Nucleus accumbens (tissue), 56 donors: ENCODE measurements around the gene KDM2B.
"Not testable (repeated sequence)": the region's sequence is repeated elsewhere in the genome, so short reads cannot be mapped to it uniquely, and the experiment has no call there.

Source experiments
- DNase-seq, 56 donors: peaks; one replicate each; lab custom pipeline; 2025; lab: John Stamatoyannopoulos, UW

The KDM2B gene

GRCh38 chr12:121590476-121591143 lies 9.8 kb upstream of the KDM2B start:
- no peak for DNase-seq

- DNase-seq: not testable (repeated sequence)
Observed at GRCh38 chr12:121584885-121585284, 4.1 kb upstream of the KDM2B start.

GRCh38 chr12:121583334-121583661 lies 2.5 kb upstream of the KDM2B start:
- not testable (repeated sequence) for DNase-seq

GRCh38 chr12:121582583-121583333 lies 1.9 kb upstream of the KDM2B start:
- peak in 7 of 56 donors; percentile 9 to 25 (median 21) for DNase-seq

GRCh38 chr12:121581686-121582429 lies 1.0 kb upstream of the KDM2B start:
- DNase-seq: peak in 23 of 56 donors; percentile 9 to 53 (median 21)

- DNase-seq: peak in 53 of 56 donors; percentile 22 to 91 (median 73)
Observed at GRCh38 chr12:121579981-121580868, 598 bp downstream of the KDM2B start.

GRCh38 chr12:121579190-121579791 lies 1.5 kb downstream of the KDM2B start:
- DNase-seq: peak in 36 of 56 donors; percentile 5 to 62 (median 36)

- peak in 22 of 56 donors; percentile 7 to 60 (median 38) for DNase-seq
Observed at GRCh38 chr12:121578230-121579189, 2.3 kb downstream of the KDM2B start.

GRCh38 chr12:121577443-121578180 lies 3.2 kb downstream of the KDM2B start:
- peak in 1 of 56 donors; percentile 14 for DNase-seq

GRCh38 chr12:121576851-121577391 lies 3.9 kb downstream of the KDM2B start:
- DNase-seq: no peak

GRCh38 chr12:121575952-121576625 lies 4.7 kb downstream of the KDM2B start:
- DNase-seq: no peak

GRCh38 chr12:121575051-121575450 lies 5.8 kb downstream of the KDM2B start:
- no peak for DNase-seq

GRCh38 chr12:121574025-121574424 lies 6.8 kb downstream of the KDM2B start:
- no peak for DNase-seq

- DNase-seq: no peak
Observed at GRCh38 chr12:121571920-121572319, 8.9 kb downstream of the KDM2B start.

- no peak for DNase-seq
Observed at GRCh38 chr12:121570467-121571283, 10.1 kb downstream of the KDM2B start.
